B cell (primary cell): ENCODE measurements around the gene DNAH3. TPM values are rescaled to one million over a fixed set of nuclear protein-coding genes. Genes with fewer than 3 reads are reported as not detected.

ENCODE experiments used
- ATAC-seq: fragments of 200-7000 bp; cut with Tn5 transposase; one replicate; pipeline ENCODE4 v1.10.0; 2021; ENCODE audit warnings: low read depth, mild to moderate bottlenecking, moderate number of reproducible peaks, moderate library complexity
- CTCF ChIA-PET: fragments of 350-600 bp; sonication (Branson Sonifier 250); formaldehyde crosslinking; loops from one replicate; lab custom pipeline; 2021; ENCODE audit warnings: antibody characterized with exemption, inconsistent platforms; lab: Charles Lee
- POLR2A ChIA-PET: fragments of 350-600 bp; sonication (Branson Sonifier 250); formaldehyde crosslinking; loops from one replicate; lab custom pipeline; 2021; ENCODE audit warnings: antibody characterized with exemption; lab: Charles Lee
- DNase-seq: peaks from one replicate; pipeline ENCODE4 v3.0.0; 2013
- H2AFZ ChIP-seq: 2 replicates; pipeline ENCODE4 v1.6.1; 2012; ENCODE audit warnings: mild to moderate bottlenecking, low read depth, low read length; ENCODE audit not compliant: insufficient read depth, poor library complexity, severe bottlenecking
- H3K27ac ChIP-seq, 2 donors: 1 replicate in 1 of 2; 2 replicates in 1 of 2; pipeline ENCODE4 v1.5.1; 2012 to 2013; ENCODE audit warnings: low read length in 2 of 2, mild to moderate bottlenecking in 2 of 2, moderate library complexity in 1 of 2
- H3K27me3 ChIP-seq, 4 experiments: fragments of 200-600 bp in 1 of 4; sonication (generic) in 1 of 4; replicated peaks in 1 of 4; 1 replicate in 2 of 4; 2 replicates in 2 of 4; pipeline versions ENCODE4 v1.6.1 to v1.7.0; 2013 to 2016; ENCODE audit warnings: low read length in 3 of 4, mild to moderate bottlenecking in 2 of 4, mixed read lengths in 1 of 4, moderate library complexity in 1 of 4; ENCODE audit not compliant: insufficient read depth in 4 of 4, control insufficient read depth in 3 of 4; ENCODE audit errors: control extremely low read depth in 1 of 4
- H3K36me3 ChIP-seq, 2 experiments: replicated peaks in 1 of 2; 1 replicate in 1 of 2; 2 replicates in 1 of 2; pipeline versions ENCODE4 v1.6.1 to v1.7.1; 2013; ENCODE audit warnings: low read length in 1 of 2; ENCODE audit not compliant: insufficient read depth in 2 of 2, control insufficient read depth in 1 of 2; ENCODE audit errors: control extremely low read depth in 1 of 2, extremely low read depth in 1 of 2
- H3K4me1 ChIP-seq, 2 donors: fragments of 200-600 bp in 1 of 2; sonication (generic) in 1 of 2; 1 replicate in 1 of 2; 2 replicates in 1 of 2; pipeline versions ENCODE4 v1.5.1 to v1.6.1; 2013 to 2017; ENCODE audit warnings: low read length in 2 of 2; ENCODE audit not compliant: control insufficient read depth in 2 of 2, insufficient read depth in 2 of 2
- H3K4me2 ChIP-seq: replicated peaks from 2 replicates; pipeline ENCODE3; 2012; ENCODE audit warnings: mild to moderate bottlenecking, low read depth, low read length; ENCODE audit not compliant: poor library complexity, severe bottlenecking
- H3K4me3 ChIP-seq, 5 experiments: fragments of 200-600 bp in 1 of 5; sonication (generic) in 1 of 5; 1 replicate in 3 of 5; 2 replicates in 2 of 5; pipeline versions ENCODE4 v1.5.1 to v1.7.0; 2011 to 2016; ENCODE audit warnings: low read length in 4 of 5, mild to moderate bottlenecking in 4 of 5, low read depth in 2 of 5, control low read depth in 1 of 5, moderate library complexity in 1 of 5; ENCODE audit not compliant: insufficient read depth in 1 of 5; ENCODE audit errors: control extremely low read depth in 1 of 5, extremely low read depth in 1 of 5
- H3K79me2 ChIP-seq: fragments of 200-600 bp; sonication (generic); one replicate; pipeline ENCODE4 v1.6.0; 2016; ENCODE audit warnings: low read length; ENCODE audit not compliant: control insufficient read depth, insufficient read depth
- H3K9ac ChIP-seq: fragments of 200-600 bp; sonication (generic); 2 replicates; pipeline ENCODE4 v1.6.1; 2017; ENCODE audit warnings: mild to moderate bottlenecking, low read length, moderate library complexity
- H3K9me3 ChIP-seq, 3 donors: one replicate each; pipeline versions ENCODE4 v1.6.1 to v1.7.1; 2013; ENCODE audit warnings: low read length in 2 of 3; ENCODE audit not compliant: control insufficient read depth in 2 of 3, insufficient read depth in 1 of 3; ENCODE audit errors: control extremely low read depth in 1 of 3
- H4K20me1 ChIP-seq: 2 replicates; pipeline ENCODE4 v1.6.0; 2012; ENCODE audit warnings: mild to moderate bottlenecking, low read length; ENCODE audit not compliant: insufficient read depth, control insufficient read depth, poor library complexity, severe bottlenecking
- H3K27ac Mint-ChIP-seq: one replicate; pipeline ENCODE4 v1.8.0; 2021; ENCODE audit warnings: mixed read lengths
- H3K27me3 Mint-ChIP-seq: one replicate; pipeline ENCODE4 v1.8.0; 2021; ENCODE audit warnings: mixed read lengths
- H3K4me1 Mint-ChIP-seq: one replicate; pipeline ENCODE4 v1.8.0; 2021; ENCODE audit warnings: mixed read lengths
- H3K4me3 Mint-ChIP-seq: one replicate; pipeline ENCODE4 v1.8.0; 2021; ENCODE audit warnings: mixed read lengths
- H3K9me3 Mint-ChIP-seq: one replicate; pipeline ENCODE4 v1.8.0; 2022; ENCODE audit warnings: mixed read lengths; ENCODE audit not compliant: insufficient read depth
- CTCF ChIP-seq: fragments of 200-600 bp; IDR thresholded peaks from one replicate; pipeline ENCODE4 v1.8.0; 2022; ENCODE audit warnings: antibody characterized with exemption, mild to moderate bottlenecking
- EZH2 ChIP-seq: IDR thresholded peaks from 2 replicates; pipeline ENCODE4 v1.6.1; 2012; ENCODE audit warnings: borderline replicate concordance, low read depth, mild to moderate bottlenecking, moderate library complexity, low read length; ENCODE audit not compliant: insufficient read depth, poor library complexity, severe bottlenecking
- WGBS: methylation state at CpG from one replicate; pipeline ENCODE4 v1.1.5; 2013; ENCODE audit warnings: missing lambda C conversion rate; ENCODE audit not compliant: insufficient coverage; 5-methylcytosine and 5-hydroxymethylcytosine counted together
- intact Hi-C: fragments of 100-400 bp; cut with micrococcal nuclease; formaldehyde crosslinking; loops from one replicate; pipeline ENCODE4 v1.10.0; 2022
- polyA plus RNA-seq: library from polyadenylated mRNA; depleted of rRNA; stranded (reverse); fragments of >200 nt; gene quantifications from 2 replicates; pipeline ENCODE4 v1.2.3, GENCODE V29; 2012
- total RNA-seq, 2 donors: library from RNA; stranded (reverse); fragments of 120-200 nt in 1 of 2; gene quantifications; 1 replicate in 1 of 2; 2 replicates in 1 of 2; pipeline versions ENCODE4 v1.2.3 to v1.2.4, GENCODE V29; 2013 to 2022

Gene DNAH3
- total and polyA plus RNA-seq, 2 donors (not counting 1 experiment from before 2014, with no cell fraction given), result not detected

GRCh38 chr16:21145738-21146137, 4.9 kb downstream of the DNAH3 start:
- intact Hi-C loops, result no loop called here
- no peak overlapping the region for H3K4me3 Mint-ChIP-seq
- ATAC-seq (no peak), DNase-seq (no peak)
- ChIA-PET POLR2A (no interaction called here), CTCF (interaction anchor here (1.0 kb wide), 1 partner anchor 296 kb away, joined by 3 read pairs; no protein-coding TSS in a partner anchor)
- TF ChIP-seq EZH2, result no peak
- TF ChIP-seq CTCF, result no peak
- H3K79me2 ChIP-seq, result no peaks in the 10 kb centered on the region
- no peak overlapping the region for H3K27ac ChIP-seq
- H3K4me3 ChIP-seq, result no peak overlapping the region
- H3K9me3 ChIP-seq, result peaks cover 0 to 6% (median 1%) of the 10 kb centered on the region in 3 donors
- peaks cover 33% of the 10 kb centered on the region for H3K27me3 Mint-ChIP-seq
- H3K9me3 Mint-ChIP-seq, result peaks cover 6% of the 10 kb centered on the region
- WGBS, result 64% methylated on average over 4 of the region's 5 CpGs
- no peak overlapping the region for H2AFZ ChIP-seq
- no peak overlapping the region for H3K4me2 ChIP-seq
- H3K36me3 ChIP-seq, result no peaks in the 10 kb centered on the region
- peaks cover 0 to 4% (median 2%) of the 10 kb centered on the region in 4 experiments for H3K27me3 ChIP-seq
- H3K4me1 ChIP-seq, result no peaks in the 10 kb centered on the region
- H3K27ac Mint-ChIP-seq, result no peak overlapping the region
- H4K20me1 ChIP-seq, result no peaks in the 10 kb centered on the region
- no peak overlapping the region for H3K9ac ChIP-seq
- H3K4me1 Mint-ChIP-seq, result no peaks in the 10 kb centered on the region

- Histone ChIP-seq H3K27me3 (peaks cover 0 to 3% (median 0%) of the 10 kb centered on the region in 4 experiments), H3K36me3 (no peaks in the 10 kb centered on the region), H3K9me3 (no peaks in the 10 kb centered on the region), H3K4me1 (no peaks in the 10 kb centered on the region), H4K20me1 (no peaks in the 10 kb centered on the region), H3K4me3 (no peak overlapping the region), H3K9ac (no peak overlapping the region), H3K27ac (no peak overlapping the region), H3K79me2 (no peaks in the 10 kb centered on the region), H3K4me2 (no peak overlapping the region), H2AFZ (no peak overlapping the region)
- ChIA-PET POLR2A (no interaction called here), CTCF (no interaction called here)
- no peak overlapping the region for H3K4me3 Mint-ChIP-seq
- H3K9me3 Mint-ChIP-seq, result no peaks in the 10 kb centered on the region
- 86% methylated on average over 7 of the region's 8 CpGs for WGBS
- peaks cover 8% of the 10 kb centered on the region for H3K27me3 Mint-ChIP-seq
- intact Hi-C loops, result no loop called here
- no peak overlapping the region for H3K27ac Mint-ChIP-seq
- DNase-seq (no peak), ATAC-seq (no peak)
- no peaks in the 10 kb centered on the region for H3K4me1 Mint-ChIP-seq
- TF ChIP-seq CTCF (no peak), EZH2 (no peak)
Observed at GRCh38 chr16:21134053-21134452, 16.6 kb downstream of the DNAH3 start.
